Neural cell (in vitro differentiated cells): ENCODE data around the gene GLRX. TPM values are rescaled to one million over a fixed set of nuclear protein-coding genes. Genes with fewer than 3 reads are reported as not detected.

Experiments
- H2AFZ ChIP-seq: fragments of 200-600, 300-800 bp; sonication (generic), shearing (Covaris generic); 2 replicates; pipeline ENCODE4 v1.6.0; 2014; ENCODE audit warnings: low read depth, mild to moderate bottlenecking, antibody characterized with exemption, low read length, moderate library complexity
- H3F3A ChIP-seq: fragments of 200-600 bp; shearing (Covaris generic); 2 replicates; pipeline ENCODE4 v1.6.1; 2016; ENCODE audit warnings: mild to moderate bottlenecking, moderate library complexity, mixed read lengths, antibody characterized with exemption, low read length; ENCODE audit not compliant: insufficient read depth, poor library complexity, severe bottlenecking
- H3K27ac ChIP-seq: fragments of 200-600, 300-800 bp; sonication (generic), shearing (Covaris generic); 2 replicates; pipeline ENCODE4 v1.5.1; 2014; ENCODE audit warnings: mild to moderate bottlenecking, low read length, moderate library complexity
- H3K27me3 ChIP-seq: fragments of 300-800, 200-600 bp; sonication (generic), shearing (Covaris generic); 2 replicates; pipeline ENCODE4 v1.6.0; 2014; ENCODE audit warnings: mild to moderate bottlenecking, low read depth, low read length, moderate library complexity; ENCODE audit not compliant: insufficient read depth
- H3K36me3 ChIP-seq: fragments of 300-800, 200-600 bp; sonication (generic), shearing (Covaris generic); 2 replicates; pipeline ENCODE4 v1.5.1; 2014; ENCODE audit warnings: mild to moderate bottlenecking, antibody characterized with exemption, low read length, moderate library complexity; ENCODE audit not compliant: insufficient read depth
- H3K4me2 ChIP-seq: fragments of 300-800, 200-600 bp; sonication (generic), shearing (Covaris generic); 2 replicates; pipeline ENCODE4 v1.6.0; 2014; ENCODE audit warnings: mild to moderate bottlenecking, low read length
- H3K4me3 ChIP-seq: fragments of 300-800, 200-600 bp; sonication (generic), shearing (Covaris generic); 2 replicates; pipeline ENCODE4 v1.5.1; 2014; ENCODE audit warnings: mild to moderate bottlenecking, low read length, moderate library complexity
- H3K79me2 ChIP-seq: fragments of 200-600 bp; shearing (Covaris generic); replicated peaks from 2 replicates; pipeline ENCODE4 v1.6.0; 2014; ENCODE audit warnings: mild to moderate bottlenecking, low read length, moderate library complexity; ENCODE audit not compliant: insufficient read depth
- H3K9ac ChIP-seq: fragments of 300-800, 200-600 bp; sonication (generic), shearing (Covaris generic); 2 replicates; pipeline ENCODE4 v1.6.1; 2016; ENCODE audit warnings: mild to moderate bottlenecking, low read length, mixed read lengths
- H3K9me2 ChIP-seq: fragments of 200-600 bp; shearing (Covaris generic); 2 replicates; pipeline ENCODE4 v1.6.1; 2016; ENCODE audit warnings: mild to moderate bottlenecking, low read length, mixed read lengths; ENCODE audit not compliant: insufficient read depth
- H3K9me3 ChIP-seq: fragments of 200-600, 300-800 bp; sonication (generic), shearing (Covaris generic); 2 replicates; pipeline ENCODE4 v1.6.1; 2016; ENCODE audit warnings: mild to moderate bottlenecking, mixed run types, low read length, moderate library complexity, mixed read lengths
- H4K20me1 ChIP-seq: fragments of 200-600 bp; shearing (Covaris generic); 2 replicates; pipeline ENCODE4 v1.6.1; 2016; ENCODE audit warnings: mild to moderate bottlenecking, mixed run types; ENCODE audit not compliant: insufficient read depth
- EP300 ChIP-seq: fragments of 450-650 bp; conservative IDR thresholded peaks from 2 replicates; pipeline ENCODE4 v1.6.1; 2014; ENCODE audit warnings: antibody characterized with exemption, mild to moderate bottlenecking, moderate library complexity; ENCODE audit not compliant: poor library complexity, severe bottlenecking
- EZH2 ChIP-seq: fragments of 200-600, 300-800 bp; shearing (Covaris generic), sonication (generic); IDR thresholded peaks from 2 replicates; pipeline ENCODE4 v1.6.1; 2014; ENCODE audit warnings: antibody characterized with exemption, low read length, borderline replicate concordance, mild to moderate bottlenecking; ENCODE audit not compliant: insufficient read depth, poor library complexity, severe bottlenecking
- MXI1 ChIP-seq: fragments of 450-650 bp; conservative IDR thresholded peaks from 2 replicates; pipeline ENCODE4 v1.6.1; 2014; ENCODE audit warnings: antibody characterized with exemption, mild to moderate bottlenecking; ENCODE audit not compliant: poor library complexity, severe bottlenecking
- POLR2AphosphoS5 ChIP-seq: IDR thresholded peaks from 2 replicates; pipeline ENCODE4 v1.6.1; 2012
- RAD21 ChIP-seq: fragments of 450-650 bp; conservative IDR thresholded peaks from 2 replicates; pipeline ENCODE4 v1.6.1; 2014; ENCODE audit warnings: antibody characterized with exemption, mild to moderate bottlenecking, moderate library complexity
- REST ChIP-seq: IDR thresholded peaks from 2 replicates; pipeline ENCODE4 v1.6.1; 2012; ENCODE audit warnings: borderline replicate concordance
- SMC3 ChIP-seq: fragments of 450-650 bp; conservative IDR thresholded peaks from 2 replicates; pipeline ENCODE4 v1.6.1; 2014; ENCODE audit warnings: antibody characterized with exemption, mild to moderate bottlenecking, moderate library complexity; ENCODE audit not compliant: poor library complexity
- TAF1 ChIP-seq: IDR thresholded peaks from 2 replicates; pipeline ENCODE4 v1.6.1; 2012; ENCODE audit warnings: low read depth
- polyA plus RNA-seq: library from polyadenylated mRNA; depleted of rRNA; stranded (reverse); fragments of >200 nt; gene quantifications from 2 replicates; pipeline ENCODE4 v1.2.3, GENCODE V29; 2014
- TF ChIP-seq, protein P1 (sequence below): fragments of 450-650 bp; IDR thresholded peaks from 2 replicates; pipeline ENCODE4 v1.5.1; 2014; ENCODE audit warnings: antibody characterized with exemption, mild to moderate bottlenecking, moderate library complexity; ENCODE audit not compliant: poor library complexity, severe bottlenecking

Gene GLRX
- polyA plus RNA-seq, 1 donor from 2014 or later: 54.0 TPM

DNA sequence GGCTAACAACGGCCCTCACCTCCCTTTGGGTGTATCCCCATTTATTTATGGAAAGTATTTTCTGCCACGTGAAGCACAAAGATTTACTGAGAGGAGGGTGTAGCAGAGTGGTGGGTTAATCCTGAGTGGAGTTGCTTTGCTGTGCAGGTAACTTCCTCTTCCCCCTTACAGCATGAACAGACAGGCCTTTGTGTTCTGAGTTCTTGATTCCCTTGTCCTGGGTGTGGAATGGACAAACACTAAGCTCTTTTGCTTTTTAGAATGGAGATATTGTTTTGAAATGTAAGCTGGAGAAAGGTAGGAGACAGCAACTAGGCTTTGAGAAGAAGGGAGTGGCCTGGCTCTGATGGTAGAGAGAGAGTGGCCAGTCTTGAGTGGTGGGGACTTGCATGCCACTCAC lies 17.1 kb upstream of the GLRX start:
- H3K4me3 ChIP-seq: no peak overlapping the region
- TF ChIP-seq, protein P1, sequence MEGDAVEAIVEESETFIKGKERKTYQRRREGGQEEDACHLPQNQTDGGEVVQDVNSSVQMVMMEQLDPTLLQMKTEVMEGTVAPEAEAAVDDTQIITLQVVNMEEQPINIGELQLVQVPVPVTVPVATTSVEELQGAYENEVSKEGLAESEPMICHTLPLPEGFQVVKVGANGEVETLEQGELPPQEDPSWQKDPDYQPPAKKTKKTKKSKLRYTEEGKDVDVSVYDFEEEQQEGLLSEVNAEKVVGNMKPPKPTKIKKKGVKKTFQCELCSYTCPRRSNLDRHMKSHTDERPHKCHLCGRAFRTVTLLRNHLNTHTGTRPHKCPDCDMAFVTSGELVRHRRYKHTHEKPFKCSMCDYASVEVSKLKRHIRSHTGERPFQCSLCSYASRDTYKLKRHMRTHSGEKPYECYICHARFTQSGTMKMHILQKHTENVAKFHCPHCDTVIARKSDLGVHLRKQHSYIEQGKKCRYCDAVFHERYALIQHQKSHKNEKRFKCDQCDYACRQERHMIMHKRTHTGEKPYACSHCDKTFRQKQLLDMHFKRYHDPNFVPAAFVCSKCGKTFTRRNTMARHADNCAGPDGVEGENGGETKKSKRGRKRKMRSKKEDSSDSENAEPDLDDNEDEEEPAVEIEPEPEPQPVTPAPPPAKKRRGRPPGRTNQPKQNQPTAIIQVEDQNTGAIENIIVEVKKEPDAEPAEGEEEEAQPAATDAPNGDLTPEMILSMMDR: no peak
- no peak for TF ChIP-seq EZH2
- TF ChIP-seq RAD21: no peak
- TF ChIP-seq EP300: no peak
- no peak for TF ChIP-seq POLR2AphosphoS5
- TF ChIP-seq MXI1: no peak
- TF ChIP-seq REST: no peak
- TF ChIP-seq SMC3: no peak
- TF ChIP-seq TAF1: no peak

GRCh38 chr5:95838556-95838955 lies 16.0 kb upstream of the GLRX start:
- TF ChIP-seq RAD21 (no peak), MXI1 (no peak), POLR2AphosphoS5 (no peak)
- no peak overlapping the region for H3K4me2 ChIP-seq
- no peaks in the 10 kb centered on the region for H3K36me3 ChIP-seq
- peaks cover 12% of the 10 kb centered on the region for H3K27me3 ChIP-seq
- H3K9me2 ChIP-seq: no peaks in the 10 kb centered on the region
- H3K27ac ChIP-seq: no peak overlapping the region
- H2AFZ ChIP-seq: no peak overlapping the region
- no peaks in the 10 kb centered on the region for H3K9me3 ChIP-seq
- no peaks in the 10 kb centered on the region for H3F3A ChIP-seq
- H3K9ac ChIP-seq: no peak overlapping the region
- H4K20me1 ChIP-seq: no peaks in the 10 kb centered on the region
- no peaks in the 10 kb centered on the region for H3K79me2 ChIP-seq
- H3K4me3 ChIP-seq: no peak overlapping the region

More for the DNA sequence above, 17.1 kb upstream of the GLRX start:
- no peaks in the 10 kb centered on the region for H3K9me3 ChIP-seq
- no peaks in the 10 kb centered on the region for H3K79me2 ChIP-seq
- no peaks in the 10 kb centered on the region for H3F3A ChIP-seq
- no peaks in the 10 kb centered on the region for H3K9me2 ChIP-seq
- H3K4me2 ChIP-seq: no peak overlapping the region
- H4K20me1 ChIP-seq: no peaks in the 10 kb centered on the region
- no peak overlapping the region for H3K27ac ChIP-seq
- H3K36me3 ChIP-seq: no peaks in the 10 kb centered on the region
- H3K27me3 ChIP-seq: peaks cover 12% of the 10 kb centered on the region
- no peak overlapping the region for H3K9ac ChIP-seq
- H2AFZ ChIP-seq: no peak overlapping the region

DNA sequence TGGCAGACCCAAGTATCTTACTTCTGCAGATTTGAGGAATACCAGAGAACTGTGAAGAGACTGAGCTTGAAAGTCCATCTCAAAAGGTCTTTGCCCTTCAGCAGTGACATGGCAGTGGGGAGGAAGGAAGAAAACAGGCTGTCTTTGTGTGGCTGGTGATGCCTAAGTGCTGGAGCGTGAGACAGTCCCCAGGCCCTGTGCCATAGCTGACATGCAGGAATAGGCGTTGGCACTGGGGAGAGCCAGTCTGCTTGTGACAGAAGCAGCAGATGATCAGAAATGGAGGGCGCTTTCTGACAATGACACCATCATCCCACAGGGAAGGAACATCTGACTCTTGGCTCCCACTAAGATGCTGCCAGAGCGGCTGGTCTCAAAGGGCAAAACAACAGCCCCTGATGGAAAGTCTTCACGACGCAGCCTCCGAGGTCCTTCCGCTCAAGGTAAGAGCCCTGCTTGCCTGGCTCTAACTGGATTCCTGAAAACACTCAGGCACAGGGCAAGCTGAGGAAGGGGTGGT lies 15.5 kb upstream of the GLRX start:
- no peaks in the 10 kb centered on the region for H3K9me2 ChIP-seq
- no peaks in the 10 kb centered on the region for H4K20me1 ChIP-seq
- H3K27ac ChIP-seq: no peak overlapping the region
- no peaks in the 10 kb centered on the region for H3K36me3 ChIP-seq
- H3F3A ChIP-seq: no peaks in the 10 kb centered on the region
- no peak overlapping the region for H3K9ac ChIP-seq
- no peaks in the 10 kb centered on the region for H3K9me3 ChIP-seq
- H3K79me2 ChIP-seq: no peaks in the 10 kb centered on the region
- no peak overlapping the region for H3K4me3 ChIP-seq
- H2AFZ ChIP-seq: no peak overlapping the region
- H3K27me3 ChIP-seq: peaks cover 12% of the 10 kb centered on the region
- H3K4me2 ChIP-seq: no peak overlapping the region
- TF ChIP-seq REST (no peak), EZH2 (no peak), RAD21 (no peak), SMC3 (no peak), POLR2AphosphoS5 (no peak), MXI1 (no peak), EP300 (no peak), TAF1 (no peak)
- TF ChIP-seq, protein P1: no peak
